ENCODE data around the gene CALCOCO2.

The CALCOCO2 gene

GRCh38 chr17:48890086-48890485 lies 59.3 kb downstream of the CALCOCO2 start:
- Histone ChIP-seq H3K27me3 (ENCODE audit: insufficient read depth, poor library complexity, severe bottlenecking) (no peaks in the 10 kb centered on the region), H3K27ac (replicated peaks) (no peak overlapping the region), H3K4me3 (replicated peaks; ENCODE audit: insufficient read depth, low read length) (no peak overlapping the region)
- no peak for TF ChIP-seq GABPA (IDR thresholded peaks at IDR 0.05; ENCODE audit: low read depth)
- TF ChIP-seq REST (IDR thresholded peaks at IDR 0.05; ENCODE audit: insufficient replicate concordance, low read depth): no peak
- no peak for TF ChIP-seq POLR2AphosphoS5 (IDR thresholded peaks at IDR 0.05; ENCODE audit: low read depth)
- no peak for TF ChIP-seq CTCF (IDR thresholded peaks at IDR 0.05; ENCODE audit: insufficient read depth, low read length)
- no peak for TF ChIP-seq SPI1 (IDR thresholded peaks at IDR 0.05; ENCODE audit: borderline replicate concordance, low read depth)
- no peak for DNase-seq (ENCODE audit: low read depth in 1 of 2, low spot score in 1 of 2)

GRCh38 chr17:48892940-48893645 lies 62.3 kb downstream of the CALCOCO2 start:
- Histone ChIP-seq H3K27me3 (ENCODE audit: insufficient read depth, poor library complexity, severe bottlenecking) (no peaks in the 10 kb centered on the region), H3K4me3 (replicated peaks; ENCODE audit: insufficient read depth, low read length) (peak overlapping the region; percentile 84), H3K27ac (replicated peaks) (peak overlapping the region; percentile 83)
- TF ChIP-seq REST (IDR thresholded peaks at IDR 0.05; ENCODE audit: insufficient replicate concordance, low read depth): no peak
- no peak for TF ChIP-seq GABPA (IDR thresholded peaks at IDR 0.05; ENCODE audit: low read depth)
- no peak for TF ChIP-seq CTCF (IDR thresholded peaks at IDR 0.05; ENCODE audit: insufficient read depth, low read length)
- no peak for DNase-seq (ENCODE audit: low read depth in 1 of 2, low spot score in 1 of 2)

GRCh38 chr17:48893646-48894508 lies 63.0 kb downstream of the CALCOCO2 start:
- H3K27me3 ChIP-seq (ENCODE audit: insufficient read depth, poor library complexity, severe bottlenecking): no peaks in the 10 kb centered on the region
- H3K27ac ChIP-seq (replicated peaks): peak overlapping the region; percentile 83; the same call in 1 of the 2 replicates
- TF ChIP-seq POLR2AphosphoS5 (IDR thresholded peaks at IDR 0.05; ENCODE audit: low read depth): no peak
- TF ChIP-seq GABPA (IDR thresholded peaks at IDR 0.05; ENCODE audit: low read depth): no peak
- TF ChIP-seq REST (IDR thresholded peaks at IDR 0.05; ENCODE audit: insufficient replicate concordance, low read depth): no peak
- no peak for TF ChIP-seq CTCF (IDR thresholded peaks at IDR 0.05; ENCODE audit: insufficient read depth, low read length)
- no peak for TF ChIP-seq SPI1 (IDR thresholded peaks at IDR 0.05; ENCODE audit: borderline replicate concordance, low read depth)
- H3K4me3 ChIP-seq (replicated peaks; ENCODE audit: insufficient read depth, low read length): peak overlapping the region; percentile 84
- no peak for DNase-seq (ENCODE audit: low read depth in 1 of 2, low spot score in 1 of 2)

Measured in HL-60 (cell line).